ENCODE data around the gene HDHD3.
"Not testable (repeated sequence)": the region's sequence is repeated elsewhere in the genome, so short reads cannot be mapped to it uniquely, and the experiment has no call there.

Gene HDHD3

DNA sequence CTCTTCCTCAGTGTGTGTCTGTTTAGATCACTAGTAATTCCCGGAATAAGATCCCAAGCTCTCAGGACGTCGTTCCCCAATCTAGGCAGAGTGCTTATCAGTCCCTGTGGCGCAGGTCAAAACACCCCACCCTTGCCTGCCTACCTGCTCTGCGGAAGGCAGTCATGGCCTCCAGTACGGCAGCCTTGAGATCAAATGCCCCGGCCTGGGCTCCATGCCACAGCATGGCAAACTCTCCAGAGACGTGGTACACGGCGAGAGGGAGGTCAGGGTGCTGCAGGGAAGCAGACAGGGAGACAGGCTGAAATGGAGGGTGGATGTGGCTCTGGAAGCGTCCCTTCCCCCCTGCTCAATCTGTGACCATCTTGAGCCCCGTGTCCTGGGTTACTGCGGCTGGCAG lies 12.0 kb upstream of the HDHD3 start:
- no peak for DNase-seq

DNA sequence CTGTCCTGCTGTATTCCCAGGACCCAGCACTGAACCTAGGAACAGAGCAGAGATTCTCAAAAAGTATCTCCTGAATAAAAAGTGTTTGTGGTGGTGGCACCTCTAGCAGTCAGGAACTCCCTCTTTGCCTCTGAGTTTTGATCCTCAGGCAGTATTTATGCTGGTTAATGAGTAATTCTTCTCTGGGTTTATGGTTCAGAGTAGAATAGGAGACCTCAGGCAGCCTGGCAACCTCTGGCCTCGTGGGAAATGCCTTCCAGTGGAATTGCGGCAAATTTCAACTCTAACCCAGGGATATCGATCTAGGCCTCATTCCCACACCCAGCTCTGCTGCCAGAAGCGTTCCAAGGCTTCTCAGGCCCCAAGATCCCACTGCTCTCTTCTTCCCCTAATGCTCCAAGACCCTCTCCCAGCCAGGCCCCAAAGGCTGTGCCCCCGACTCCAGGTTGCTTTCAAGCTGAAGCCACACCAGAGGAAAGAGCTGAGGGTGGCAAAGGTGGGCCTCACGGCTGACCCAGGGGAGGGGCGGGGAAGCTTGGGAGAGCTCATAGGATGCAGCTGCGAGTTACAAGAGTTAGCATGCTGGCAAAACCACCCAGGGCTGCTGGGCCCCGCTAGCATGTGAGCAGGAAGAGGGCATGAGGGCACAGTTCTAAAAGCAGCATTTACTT lies 10.9 kb upstream of the HDHD3 start:
- DNase-seq, result no peak

DNA sequence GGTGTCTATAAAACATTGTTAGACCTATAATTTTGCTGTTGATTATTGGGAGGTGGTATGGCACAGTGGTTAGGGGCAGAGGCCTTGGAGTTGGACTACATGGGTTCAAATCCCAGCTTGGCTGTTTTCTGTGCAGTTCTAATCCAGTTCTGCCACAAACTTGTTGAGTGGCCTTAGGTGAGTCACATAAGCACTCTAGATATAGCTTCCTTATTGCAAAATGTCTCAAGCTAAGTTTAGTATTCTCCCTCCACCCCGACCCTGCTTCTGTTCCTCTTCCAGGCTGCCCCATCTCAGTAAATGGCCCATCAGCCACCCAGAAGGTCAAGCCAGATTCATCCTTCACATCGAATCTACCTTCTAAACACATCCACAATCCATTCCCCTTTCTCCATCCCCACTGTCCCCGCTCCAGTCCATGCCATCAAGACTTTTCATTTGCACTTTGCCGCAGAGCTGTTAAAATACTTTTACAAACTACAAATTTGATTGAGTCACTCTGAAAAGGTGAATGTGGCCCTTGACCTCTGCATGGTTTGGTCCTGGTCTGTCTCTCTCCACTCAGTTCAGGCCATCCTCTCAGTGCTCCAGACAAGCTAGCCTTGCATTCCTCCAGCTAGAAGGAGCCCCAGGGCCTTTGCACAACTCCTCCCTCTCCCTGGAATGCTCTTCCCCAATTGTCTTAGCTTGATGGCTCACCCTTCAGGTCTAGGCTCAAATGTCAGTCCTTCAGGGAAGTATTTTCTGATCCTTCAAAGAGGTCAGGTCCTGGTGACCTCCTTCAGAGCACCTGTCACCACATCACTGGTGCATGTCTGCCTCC lies 10.0 kb upstream of the HDHD3 start:
- no peak for DNase-seq

DNA sequence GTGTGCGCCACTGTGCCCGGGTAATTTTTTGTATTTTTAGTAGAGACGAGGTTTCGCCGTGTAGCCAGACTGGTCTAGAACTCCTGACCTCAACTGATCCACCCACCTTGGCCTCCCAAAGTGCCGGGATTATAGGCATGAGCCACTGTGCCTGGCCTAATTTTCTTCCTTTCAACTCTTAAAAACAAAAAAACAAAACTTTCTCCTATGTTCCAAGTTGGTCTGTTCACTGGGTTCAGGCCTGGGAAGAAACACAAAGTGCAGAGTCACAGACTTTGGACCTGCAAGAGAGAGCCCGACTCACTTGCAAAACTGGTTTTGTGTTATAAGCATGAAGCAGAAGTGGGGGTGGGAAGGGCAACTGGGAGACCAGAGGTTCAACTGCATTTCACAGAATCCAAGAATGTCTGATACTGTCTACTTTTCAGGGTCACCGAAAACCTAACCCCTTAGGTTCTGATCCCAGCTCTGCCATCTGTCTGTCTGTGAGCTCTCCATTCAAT lies 5.2 kb upstream of the HDHD3 start:
- no peak for DNase-seq

DNA sequence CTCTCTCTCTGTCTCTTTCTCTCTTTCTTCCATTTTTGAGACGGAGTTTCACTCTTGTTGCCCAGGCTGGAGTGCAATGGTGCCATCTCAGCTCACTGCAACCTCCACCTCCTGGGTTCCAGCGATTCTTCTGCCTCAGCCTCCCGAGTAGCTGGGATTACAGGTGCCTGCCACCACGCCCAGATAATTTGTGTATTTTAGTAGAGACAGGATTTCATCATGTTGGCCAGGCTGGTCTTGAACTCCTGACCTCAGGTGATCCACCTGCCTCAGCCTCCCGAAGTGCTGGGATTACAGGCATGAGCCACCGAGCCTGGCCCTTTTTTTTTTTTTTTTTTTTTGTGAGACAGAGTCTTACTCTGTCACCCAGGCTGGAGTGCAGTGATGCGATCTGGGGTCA lies 4.7 kb upstream of the HDHD3 start:
- not testable (repeated sequence) for DNase-seq

DNA sequence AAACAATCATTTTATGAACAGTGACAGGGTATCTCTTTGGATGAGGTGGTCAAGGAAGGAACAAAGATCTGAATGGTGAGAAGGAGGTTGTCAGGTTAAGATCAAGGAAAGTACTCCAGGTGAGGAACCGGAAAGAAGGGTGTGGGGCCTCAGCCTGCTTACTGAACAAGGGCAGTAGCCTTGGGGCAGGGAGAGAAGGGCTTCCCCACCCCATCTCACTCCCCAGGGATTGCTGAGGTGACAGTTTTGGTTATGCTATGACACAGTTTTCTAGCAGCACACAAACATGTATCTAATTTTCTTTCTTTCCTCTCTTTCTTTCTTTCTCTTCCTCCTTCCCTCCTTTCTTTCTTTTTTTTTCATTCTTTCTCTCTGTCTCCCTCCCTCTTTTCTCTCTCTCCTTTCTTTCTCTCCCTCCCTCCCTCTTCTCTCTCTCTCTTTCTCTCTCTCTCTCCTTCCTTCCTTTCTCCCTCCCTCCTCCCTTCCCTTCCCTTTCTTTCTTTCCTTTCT lies 4.1 kb upstream of the HDHD3 start:
- DNase-seq, result no peak

DNA sequence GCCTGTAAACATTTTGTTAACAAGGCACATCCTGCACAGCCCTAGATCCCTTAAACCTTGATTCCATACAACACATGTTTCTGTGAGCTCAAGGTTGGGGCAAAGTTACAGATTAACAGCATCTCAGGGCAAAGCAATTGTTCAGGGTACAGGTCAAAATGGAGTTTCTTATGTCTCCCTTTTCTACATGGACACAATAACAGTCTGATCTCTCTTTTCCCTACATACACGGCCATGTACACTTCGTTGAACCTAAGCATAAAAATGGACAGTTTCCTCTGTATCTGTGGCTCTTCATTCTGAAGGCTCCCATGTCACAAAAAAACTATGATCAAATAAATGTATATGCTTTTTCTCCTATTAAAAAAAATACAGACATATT lies 3.0 kb upstream of the HDHD3 start:
- not testable (repeated sequence) for DNase-seq

DNA sequence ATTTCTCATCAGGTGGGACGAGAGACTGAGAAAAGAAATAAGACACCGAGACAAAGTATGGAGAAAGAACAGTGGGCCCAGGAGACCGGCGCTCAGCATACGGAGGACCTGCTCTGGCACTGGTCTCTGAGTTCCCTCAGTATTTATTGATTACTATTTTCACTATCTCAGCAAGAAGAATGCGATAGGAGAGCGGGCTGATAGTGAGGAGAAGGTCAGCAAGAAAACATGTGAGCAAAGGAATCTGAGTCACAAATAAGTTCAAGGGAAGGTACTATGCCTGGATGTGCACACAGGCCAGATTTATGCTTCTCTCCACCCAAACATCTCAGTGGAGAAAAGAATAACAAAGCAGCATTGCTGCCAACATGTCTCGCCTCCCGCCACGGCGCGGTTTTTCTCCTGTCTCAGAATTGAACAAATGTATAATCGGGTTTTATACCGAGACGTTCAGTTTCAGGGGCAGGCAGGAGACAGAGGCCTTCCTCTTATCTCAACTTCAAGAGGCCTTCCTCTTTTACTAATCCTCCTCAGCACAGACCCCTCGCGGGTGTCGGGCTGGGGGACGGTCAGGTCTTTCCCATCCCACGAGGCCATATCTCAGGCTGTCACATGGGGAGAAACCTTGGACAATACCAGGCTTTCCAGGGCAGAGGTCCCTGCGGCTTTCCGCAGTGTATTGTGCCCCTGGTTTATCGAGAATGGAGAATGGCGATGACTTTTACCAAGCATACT lies 2.5 kb upstream of the HDHD3 start:
- not testable (repeated sequence) for DNase-seq

DNA sequence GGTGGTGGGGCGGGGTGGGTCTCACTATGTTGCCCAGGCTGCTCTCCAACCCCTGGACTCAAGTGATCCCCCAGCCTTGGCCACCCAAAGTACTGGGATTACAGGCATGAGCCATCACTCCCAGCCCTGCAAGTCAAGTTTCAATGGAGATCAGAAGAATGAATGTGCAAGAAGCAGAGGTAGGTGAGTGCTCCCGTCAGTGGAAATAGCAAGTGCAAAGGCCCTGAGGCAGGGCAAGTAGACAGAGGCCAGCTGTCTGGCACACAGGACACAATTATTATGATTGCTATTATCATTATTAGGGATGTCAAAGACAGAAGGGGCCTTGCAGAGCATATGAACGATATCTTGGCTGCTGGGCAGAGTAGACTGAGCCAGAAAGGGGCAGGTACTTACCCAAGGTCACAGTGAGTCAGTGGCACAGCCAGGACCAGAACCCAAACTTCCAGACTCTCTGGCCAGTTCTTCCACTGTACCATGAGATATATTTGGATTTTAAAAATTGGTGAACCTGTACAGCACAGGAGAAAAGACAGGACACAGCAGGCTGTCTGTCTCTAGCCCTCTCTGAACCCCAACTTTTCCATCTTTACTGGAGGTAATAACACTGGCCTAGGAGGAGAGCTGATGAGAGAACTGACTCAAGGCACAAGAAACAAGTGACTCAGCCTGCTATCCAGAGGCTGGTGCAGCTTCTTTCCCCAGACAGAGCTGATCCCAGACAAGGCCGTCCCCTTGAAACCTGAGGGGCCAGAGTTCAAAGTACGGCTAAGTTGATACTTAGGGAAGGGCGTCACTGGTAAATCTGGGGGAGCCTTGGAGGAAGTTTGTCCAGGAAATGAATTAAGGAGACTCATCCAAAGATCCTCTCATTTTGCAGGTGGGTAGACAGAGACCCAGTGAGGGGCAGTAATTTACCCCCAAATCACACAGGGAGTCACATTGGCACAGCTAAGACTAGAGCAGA lies 1.4 kb downstream of the HDHD3 start:
- DNase-seq, result no peak

DNA sequence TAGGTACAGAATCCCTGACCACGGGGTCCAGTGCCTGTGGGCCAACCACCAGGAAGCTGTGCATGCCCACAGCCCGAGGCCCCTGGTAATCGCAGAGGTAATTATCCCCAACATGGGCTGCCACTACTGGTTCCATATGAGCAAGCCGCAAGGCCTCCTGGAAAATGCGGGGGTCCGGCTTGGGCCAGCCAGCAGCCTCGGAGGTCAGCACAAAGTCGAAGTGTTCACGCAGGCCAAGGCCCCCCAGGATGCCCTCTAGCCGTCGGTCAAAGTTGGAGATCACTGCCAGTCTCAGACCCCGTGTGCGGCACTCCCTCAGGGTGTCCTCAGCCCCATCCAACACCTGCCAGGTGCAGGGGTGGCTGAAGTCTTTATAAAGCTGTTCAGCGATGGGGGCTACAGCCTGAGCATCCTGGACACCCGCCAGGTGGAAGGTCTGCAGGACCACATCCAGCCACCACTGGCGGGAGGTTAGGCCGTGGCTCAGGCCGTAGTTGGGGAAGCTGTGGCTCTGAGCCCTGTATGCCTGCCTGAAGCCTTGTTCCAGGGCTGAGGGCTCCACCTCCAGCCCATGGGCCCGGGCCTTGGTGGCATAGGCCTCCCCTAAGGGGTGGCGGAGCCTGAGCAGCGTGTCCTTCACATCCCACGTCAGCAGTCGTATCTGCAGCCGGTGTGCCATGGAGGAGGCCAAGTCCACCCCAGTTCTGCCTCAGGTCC lies 3.0 kb downstream of the HDHD3 start:
- no peak for DNase-seq

DNA sequence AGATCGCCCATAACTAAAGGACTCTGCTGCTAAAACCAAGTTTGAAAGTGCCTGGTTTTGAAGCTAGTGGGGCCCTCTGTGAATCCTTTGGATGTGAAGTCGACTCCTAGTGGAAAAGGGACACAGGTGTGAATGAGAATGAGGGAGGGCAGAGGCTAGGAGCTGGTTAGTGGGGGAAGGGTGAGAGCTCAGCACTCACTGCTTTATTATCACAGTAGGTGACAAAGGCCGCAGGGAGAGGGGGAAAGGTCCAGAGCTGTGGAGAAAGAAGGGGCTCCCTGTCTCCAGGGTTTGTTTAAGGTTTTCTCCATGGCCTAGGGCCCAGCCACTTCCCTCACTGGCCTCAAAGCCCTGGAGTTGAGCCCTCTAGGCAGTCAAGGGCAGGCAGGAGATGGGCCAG lies 3.5 kb downstream of the HDHD3 start:
- no peak for DNase-seq

DNA sequence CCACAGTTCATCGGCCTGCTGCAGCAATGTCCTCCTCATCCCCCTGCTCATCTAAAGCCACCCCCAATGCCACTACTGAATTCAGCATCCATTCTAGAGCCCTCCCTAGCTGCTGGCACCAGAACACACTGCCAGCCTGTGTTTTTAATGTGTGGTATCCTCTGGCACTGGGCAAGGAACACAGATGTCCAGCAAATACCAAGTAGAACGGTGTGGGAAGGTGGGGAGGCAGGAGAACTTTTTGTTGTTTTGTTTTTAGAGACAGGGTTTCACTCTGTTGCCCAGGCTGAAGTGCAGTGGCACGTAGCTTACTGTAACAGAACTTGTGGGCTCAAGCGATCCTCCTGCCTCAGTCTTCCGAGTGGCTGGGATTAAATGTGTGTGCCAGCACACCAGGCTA lies 4.7 kb downstream of the HDHD3 start:
- DNase-seq, result no peak

DNA sequence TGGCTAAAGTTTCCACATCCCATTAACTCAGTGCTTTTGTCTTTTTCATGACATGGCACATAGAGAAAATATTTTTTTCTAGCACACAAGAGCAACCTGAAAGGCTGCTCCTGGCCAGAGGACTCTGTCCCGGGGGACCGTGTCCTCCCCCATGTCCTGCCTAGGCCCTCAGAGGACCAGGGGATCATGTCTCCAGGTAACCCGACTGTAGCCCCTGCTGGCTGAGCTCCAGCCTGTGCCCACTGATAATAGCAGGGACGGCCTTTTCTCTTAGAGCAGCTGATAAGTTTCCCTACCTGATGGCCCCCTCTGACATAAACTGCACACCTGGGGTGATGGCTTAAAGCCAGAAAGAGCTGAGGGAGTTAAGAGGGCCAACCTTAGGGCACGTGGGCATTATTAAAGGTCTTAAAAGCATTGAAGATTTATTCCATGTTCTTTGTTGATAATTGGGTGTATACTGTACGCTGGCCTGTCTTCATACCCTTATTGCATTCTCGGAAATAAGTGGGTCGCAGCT lies 5.9 kb downstream of the HDHD3 start:
- no peak for DNase-seq

DNA sequence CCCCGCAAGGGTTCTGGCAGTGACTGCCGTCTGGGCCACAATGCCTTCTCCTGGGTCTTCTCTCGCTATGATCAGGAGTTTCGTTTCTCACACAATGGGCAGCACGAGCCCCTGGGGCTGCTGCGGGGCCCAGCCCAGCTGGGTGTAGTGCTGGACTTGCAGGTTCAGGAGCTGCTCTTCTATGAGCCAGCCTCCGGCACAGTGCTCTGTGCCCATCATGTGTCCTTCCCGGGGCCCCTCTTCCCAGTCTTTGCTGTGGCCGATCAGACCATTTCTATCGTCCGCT lies 7.0 kb downstream of the HDHD3 start:
- DNase-seq, result no peak

DNA sequence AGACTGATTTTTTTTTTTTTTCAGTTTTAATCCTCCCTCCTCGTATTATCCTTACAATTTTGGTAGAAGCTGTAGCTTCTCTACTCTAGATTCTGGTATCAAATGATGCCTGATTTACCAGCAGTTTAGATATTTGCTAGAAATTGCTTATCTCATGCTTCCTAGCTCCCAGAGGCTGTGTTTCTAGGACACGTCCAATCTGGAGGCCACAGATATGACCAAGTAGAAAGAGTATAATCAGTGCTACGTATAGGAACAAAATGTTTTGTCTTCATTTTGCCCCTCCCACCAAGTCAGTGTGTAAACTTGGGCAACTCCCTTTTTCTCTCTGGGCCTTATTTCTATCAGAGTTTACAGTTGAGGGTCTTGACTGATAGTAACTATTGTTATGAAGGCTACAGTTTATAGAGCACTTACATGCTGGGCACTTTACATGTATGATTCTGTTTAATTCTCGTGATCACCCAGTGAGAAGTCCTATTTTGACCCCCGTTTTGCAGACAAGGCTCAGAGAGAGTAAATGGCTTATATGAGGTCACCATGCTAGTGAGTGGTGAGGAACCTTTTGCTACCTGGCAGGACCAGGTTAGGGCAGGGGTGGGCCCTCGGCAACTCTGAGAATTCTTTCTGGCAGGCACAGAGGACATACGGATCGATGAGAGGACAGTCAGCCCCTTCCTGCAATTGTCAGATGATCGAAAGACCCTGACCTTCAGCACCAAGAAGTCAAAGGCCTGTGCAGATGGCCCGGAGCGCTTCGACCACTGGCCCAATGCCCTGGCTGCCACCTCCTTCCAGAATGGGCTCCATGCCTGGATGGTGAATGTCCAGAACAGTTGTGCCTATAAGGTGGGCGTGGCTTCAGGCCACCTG lies 7.6 kb downstream of the HDHD3 start:
- DNase-seq, result no peak

DNA sequence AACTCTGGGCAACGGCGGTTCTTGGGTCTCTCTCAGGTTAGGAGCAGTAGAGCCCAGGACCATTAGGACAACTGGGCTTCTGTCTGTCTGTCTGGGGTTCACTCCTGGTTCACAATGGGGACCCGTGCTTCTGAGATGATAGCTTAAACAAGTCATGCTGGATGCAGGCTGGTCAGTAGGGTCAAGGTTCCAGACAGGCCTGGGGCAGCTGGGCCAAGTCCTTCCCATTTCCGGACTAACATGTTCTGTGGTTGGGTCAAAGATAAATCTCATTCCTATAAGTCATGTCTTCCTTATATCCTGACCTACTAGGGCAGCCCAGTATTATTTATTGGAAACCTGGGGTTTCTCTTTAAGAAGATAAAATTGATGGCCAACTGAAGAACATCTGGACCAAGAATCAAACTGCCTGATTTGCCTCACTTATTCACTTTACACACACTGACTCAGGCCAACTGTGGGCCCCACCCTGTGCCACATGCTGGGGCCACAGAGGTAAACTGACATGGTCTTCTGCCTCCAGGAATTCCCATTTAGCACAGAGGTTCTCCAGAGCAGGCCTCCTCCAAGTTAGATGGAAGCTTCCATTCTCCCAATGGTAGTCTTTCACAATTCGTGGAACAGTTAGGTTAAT lies 8.3 kb downstream of the HDHD3 start:
- no peak for DNase-seq

DNA sequence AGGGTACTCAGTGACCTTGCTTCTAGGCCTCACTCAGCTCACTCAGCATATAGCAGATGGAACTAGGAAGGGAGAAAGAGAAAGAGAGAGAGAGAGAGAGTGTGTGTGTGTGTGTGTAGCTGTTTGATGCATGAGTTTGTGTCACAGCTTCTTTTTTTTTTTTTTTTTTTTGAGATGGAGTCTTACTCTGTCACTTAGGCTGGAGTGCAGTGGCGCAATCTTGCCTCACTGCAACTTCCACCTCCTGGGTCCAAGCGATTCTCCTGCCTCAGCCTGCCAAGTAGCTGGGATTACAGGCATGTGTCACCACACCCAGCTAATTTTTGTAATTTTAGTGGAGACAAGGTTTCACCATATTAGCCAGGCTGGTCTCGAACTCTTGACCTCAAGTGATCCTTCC lies 11.1 kb downstream of the HDHD3 start:
- DNase-seq, result not testable (repeated sequence)

DNA sequence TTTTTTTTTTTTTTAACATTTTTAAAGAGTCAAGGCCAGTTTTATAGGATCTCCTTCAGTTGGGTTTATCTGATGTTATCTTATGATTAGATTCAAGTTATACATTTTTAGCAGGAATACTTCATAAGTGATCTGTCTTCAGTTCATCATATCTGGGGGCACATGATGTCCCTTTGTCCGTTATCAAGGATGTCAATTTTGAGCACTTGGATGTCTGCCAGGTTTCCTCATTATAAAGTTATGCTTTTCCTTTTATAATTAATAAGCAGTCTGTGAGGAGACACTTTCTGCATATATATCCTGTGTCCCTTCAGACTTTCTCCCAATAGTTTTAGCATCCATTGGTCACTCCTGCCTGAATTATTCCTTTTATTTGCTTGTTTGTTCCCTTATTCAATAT lies 11.8 kb downstream of the HDHD3 start:
- DNase-seq, result no peak

DNA sequence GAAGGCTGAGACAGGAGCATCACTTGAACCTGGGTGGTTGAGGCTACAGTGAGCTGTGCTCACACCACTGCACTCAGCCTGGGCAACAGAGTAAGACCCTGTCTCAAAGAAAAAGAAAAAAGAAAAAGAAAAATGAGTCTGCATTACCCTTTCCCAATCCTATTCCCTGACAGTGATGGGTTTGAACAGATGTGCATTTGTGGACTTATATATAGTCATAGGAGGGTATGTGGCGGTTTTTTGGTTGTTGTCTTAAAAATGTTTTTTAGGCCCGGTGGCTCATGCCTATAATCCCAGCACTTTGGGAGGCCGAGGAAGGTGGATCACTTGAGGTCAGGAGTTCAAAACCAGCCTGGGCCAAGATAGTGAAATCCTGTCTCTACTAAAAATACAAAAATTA lies 13.4 kb downstream of the HDHD3 start:
- no peak for DNase-seq

All from stimulated activated CD4-positive, alpha-beta T cell treated with anti-CD3 and anti-CD28 coated beads, Interleukin-4, amount 100 ng/mL, for 24 hours (primary cell).